SK-N-SH (cell line): ENCODE data around the gene EPS8L2. TPM values are rescaled to one million over a fixed set of nuclear protein-coding genes. Genes with fewer than 3 reads are reported as not detected.

ENCODE experiments used
- CTCF ChIA-PET: fragments of 300-600, 350-600 bp; formaldehyde crosslinking; extraction: SDS; loops from one replicate; lab custom pipeline; 2021; lab: Yijun Ruan, JAX
- POLR2A ChIA-PET: fragments of 350-600 bp; sonication (Branson Sonifier 250); formaldehyde crosslinking; extraction: SDS; loops from one replicate; lab custom pipeline; 2020; ENCODE audit warnings: antibody characterized with exemption, inconsistent platforms; lab: Yijun Ruan, JAX
- DNase-seq: peaks from one replicate; pipeline ENCODE4 v3.0.0; 2012
- H2AFZ ChIP-seq: fragments of 200-600 bp; sonication (generic); 2 replicates; pipeline ENCODE4 v1.8.1; 2016; ENCODE audit warnings: antibody characterized with exemption, mild to moderate bottlenecking, low read depth
- H3F3A ChIP-seq: fragments of 200-600 bp; sonication (generic); replicated peaks from 2 replicates; pipeline ENCODE3; 2016; ENCODE audit warnings: antibody characterized with exemption, mild to moderate bottlenecking; ENCODE audit not compliant: insufficient read depth
- H3K27ac ChIP-seq, 2 experiments: fragments of 200-500 bp in 1 of 2; fragments of 200-600 bp in 1 of 2; sonication (Bioruptor generic) in 1 of 2; sonication (generic), shearing (Covaris generic) in 1 of 2; 2 replicates each; pipeline versions ENCODE4 v1.5.1 to v1.6.1; 2014 to 2016; ENCODE audit warnings: low read depth in 2 of 2, inconsistent platforms in 1 of 2, low read length in 1 of 2, mild to moderate bottlenecking in 1 of 2, mixed read lengths in 1 of 2
- H3K27me3 ChIP-seq: fragments of 200-600 bp; sonication (generic), shearing (Covaris generic); 2 replicates; pipeline ENCODE4 v1.6.1; 2016; ENCODE audit warnings: mixed run types; ENCODE audit not compliant: insufficient read depth
- H3K36me3 ChIP-seq, 2 experiments: fragments of 200-500 bp in 1 of 2; fragments of 200-600 bp in 1 of 2; sonication (Bioruptor generic) in 1 of 2; sonication (generic) in 1 of 2; replicated peaks in 1 of 2; 2 replicates each; pipeline versions ENCODE3 to v1.5.1; 2014 to 2016; ENCODE audit warnings: low read length in 1 of 2, mild to moderate bottlenecking in 1 of 2; ENCODE audit not compliant: insufficient read depth in 2 of 2, control insufficient read depth in 1 of 2
- H3K4me1 ChIP-seq, 2 experiments: fragments of 200-500 bp in 1 of 2; fragments of 200-600 bp in 1 of 2; sonication (Bioruptor generic) in 1 of 2; sonication (generic), shearing (Covaris generic) in 1 of 2; 2 replicates each; pipeline versions ENCODE4 v1.5.1 to v1.6.1; 2014 to 2016; ENCODE audit warnings: low read depth in 1 of 2, low read length in 1 of 2, mixed run types in 1 of 2; ENCODE audit not compliant: insufficient read depth in 2 of 2, control insufficient read depth in 1 of 2
- H3K4me2 ChIP-seq: fragments of 200-600 bp; sonication (generic), shearing (Covaris generic); 2 replicates; pipeline ENCODE4 v1.6.1; 2017; ENCODE audit warnings: mixed run types
- H3K4me3 ChIP-seq, 2 experiments: fragments of 200-500 bp in 1 of 2; fragments of 200-600 bp in 1 of 2; sonication (Bioruptor generic) in 1 of 2; sonication (generic), shearing (Covaris generic) in 1 of 2; 2 replicates each; pipeline versions ENCODE4 v1.5.1 to v1.8.1; 2014 to 2016; ENCODE audit warnings: low read depth in 2 of 2, inconsistent platforms in 1 of 2, low read length in 1 of 2, mild to moderate bottlenecking in 1 of 2, mixed read lengths in 1 of 2, moderate library complexity in 1 of 2
- H3K79me2 ChIP-seq: fragments of 200-600 bp; sonication (generic); 2 replicates; pipeline ENCODE4 v1.8.1; 2017; ENCODE audit warnings: mild to moderate bottlenecking; ENCODE audit not compliant: insufficient read depth
- H3K9ac ChIP-seq: fragments of 200-600 bp; sonication (generic); 2 replicates; pipeline ENCODE4 v1.6.1; 2017; ENCODE audit warnings: mixed run types
- H3K9me2 ChIP-seq: fragments of 200-600 bp; sonication (generic); 2 replicates; pipeline ENCODE4 v1.6.1; 2017; ENCODE audit warnings: mixed run types
- H3K9me3 ChIP-seq: fragments of 200-600 bp; sonication (generic); 2 replicates; pipeline ENCODE4 v1.6.1; 2017; ENCODE audit warnings: mixed run types, mild to moderate bottlenecking, moderate library complexity
- H4K20me1 ChIP-seq: fragments of 200-600 bp; sonication (generic); 2 replicates; pipeline ENCODE4 v1.6.1; 2017; ENCODE audit warnings: mild to moderate bottlenecking, mixed run types; ENCODE audit not compliant: insufficient read depth
- ELF1 ChIP-seq: IDR thresholded peaks from 2 replicates; pipeline ENCODE4 v1.4.0; 2012
- EP300 ChIP-seq, 2 experiments: IDR thresholded peaks; 2 replicates each; pipeline versions ENCODE4 v1.4.0 to v1.6.1; 2012; ENCODE audit warnings: borderline replicate concordance in 1 of 2, low read depth in 1 of 2, low read length in 1 of 2
- EZH2phosphoT487 ChIP-seq: fragments of 200-600 bp; sonication (generic); IDR thresholded peaks from 2 replicates; pipeline ENCODE4 v1.6.1; 2017; ENCODE audit warnings: low read depth, mixed run types, mild to moderate bottlenecking, antibody characterized with exemption, moderate library complexity, borderline replicate concordance
- FOXJ3 ChIP-seq: sonication (generic); formaldehyde crosslinking; IDR thresholded peaks from 2 replicates; pipeline ENCODE4 v1.5.1; 2020; ENCODE audit warnings: mild to moderate bottlenecking, missing genetic modification reagents
- FOXM1 ChIP-seq: IDR thresholded peaks from 2 replicates; pipeline ENCODE4 v1.4.0; 2012; ENCODE audit warnings: low read depth, mild to moderate bottlenecking
- GABPA ChIP-seq: IDR thresholded peaks from 2 replicates; pipeline ENCODE4 v1.4.0; 2012; ENCODE audit warnings: low read depth, mild to moderate bottlenecking
- MXI1 ChIP-seq: IDR thresholded peaks from 2 replicates; pipeline ENCODE4 v1.6.1; 2012; ENCODE audit warnings: mild to moderate bottlenecking, low read depth, low read length, improper control_type of control experiment
- NRF1 ChIP-seq: IDR thresholded peaks from 2 replicates; pipeline ENCODE4 v1.6.1; 2012; ENCODE audit warnings: low read depth, mild to moderate bottlenecking, low read length
- RAD21 ChIP-seq: IDR thresholded peaks from 2 replicates; pipeline ENCODE4 v1.6.1; 2012; ENCODE audit warnings: mild to moderate bottlenecking, low read length
- SIN3A ChIP-seq: IDR thresholded peaks from 2 replicates; pipeline ENCODE4 v1.6.1; 2012; ENCODE audit warnings: low read depth, mild to moderate bottlenecking, low read length, moderate library complexity, borderline replicate concordance
- TAF1 ChIP-seq: IDR thresholded peaks from 2 replicates; pipeline ENCODE4 v1.6.1; 2012; ENCODE audit warnings: low read depth, mild to moderate bottlenecking, low read length, moderate library complexity, borderline replicate concordance
- TCF12 ChIP-seq: IDR thresholded peaks from 2 replicates; pipeline ENCODE4 v1.4.0; 2012
- YY1 ChIP-seq: IDR thresholded peaks from 2 replicates; pipeline ENCODE4 v1.4.0; 2012; ENCODE audit warnings: low read depth, mild to moderate bottlenecking
- WGBS: methylation state at CpG from one replicate; pipeline ENCODE4 v1.1.6; 2017; ENCODE audit warnings: low lambda C conversion rate; 5-methylcytosine and 5-hydroxymethylcytosine counted together
- polyA plus RNA-seq, 3 experiments: library from polyadenylated mRNA; depleted of rRNA; stranded (reverse); fragments of >200 nt; gene quantifications; 2 replicates each; pipeline ENCODE4 v1.2.3, GENCODE V29; 2012
- TF ChIP-seq, protein P1 (sequence below): IDR thresholded peaks from 2 replicates; pipeline ENCODE4 v1.4.0; 2012; ENCODE audit warnings: low read depth, borderline replicate concordance
- TF ChIP-seq, protein P2 (sequence below): fragments of 200-600 bp; sonication (generic); IDR thresholded peaks from 2 replicates; pipeline ENCODE4 v1.6.1; 2017; ENCODE audit warnings: antibody characterized with exemption, mild to moderate bottlenecking, moderate library complexity
- TF ChIP-seq, protein P3 (sequence below): IDR thresholded peaks from 2 replicates; pipeline ENCODE4 v1.4.0; 2012; ENCODE audit warnings: low read depth

The EPS8L2 gene
- polyA plus RNA-seq, 1 of the 3 experiments (the other 2 are of a cell fraction) = 0.74 TPM

DNA sequence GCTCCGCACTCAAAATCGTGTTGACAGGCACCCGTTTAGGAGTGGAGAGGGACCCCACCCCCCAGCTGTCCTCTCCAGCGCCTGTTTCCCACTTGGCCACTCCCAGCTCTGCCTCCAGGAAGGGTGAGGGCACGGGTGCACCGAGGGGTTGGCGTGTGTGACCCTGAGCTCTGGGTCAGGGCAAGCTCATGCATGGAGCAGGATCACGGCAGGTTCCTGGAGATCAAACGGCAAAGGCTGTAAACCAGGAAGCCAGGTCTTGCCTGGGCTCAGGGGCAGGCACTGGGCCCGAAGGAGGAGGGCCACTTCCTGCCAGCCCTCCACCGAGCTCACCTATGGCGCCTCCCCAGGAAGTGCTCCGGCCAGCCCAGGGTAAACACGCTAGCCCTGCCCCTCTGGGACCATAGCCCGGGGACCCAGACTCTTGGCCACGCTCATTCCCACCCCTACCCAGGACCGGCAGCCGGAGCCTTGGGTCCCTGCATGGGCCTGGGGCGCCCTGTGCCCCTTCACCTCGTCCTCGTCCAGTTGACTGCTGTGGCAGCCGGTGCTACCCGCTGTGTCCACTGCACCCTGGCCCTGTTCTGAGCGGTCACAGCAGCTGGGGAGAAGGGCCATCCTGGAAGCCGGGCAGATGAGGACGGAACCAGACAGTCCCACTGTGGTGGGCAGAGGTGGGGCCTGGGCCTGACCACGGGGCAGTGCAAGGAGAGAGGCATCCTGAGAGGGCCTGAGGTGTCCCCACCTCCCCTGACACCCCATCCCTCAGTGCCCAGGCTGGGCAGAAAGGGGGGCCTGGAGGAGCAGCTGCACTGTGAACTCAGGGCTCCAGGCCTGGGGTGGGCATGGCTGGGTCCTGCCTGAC is 1.0 kb upstream of the EPS8L2 start:
- CTCF ChIA-PET = interaction anchor here (0.7 to 3.9 kb wide), 4 partner anchors 9 to 23 kb away, joined by 3 to 22 read pairs (median 6); partner anchors contain the start of gene TMEM80
- Histone ChIP-seq H3K4me3 (no peak overlapping the region), H3K9ac (no peak overlapping the region), H2AFZ (no peak overlapping the region), H3K4me1 (peaks cover 0 to 2% of the 10 kb centered on the region in 2 experiments; a peak in 1 of 4 replicates), H4K20me1 (no peaks in the 10 kb centered on the region), H3K4me2 (no peak overlapping the region), H3K27me3 (no peaks in the 10 kb centered on the region), H3F3A (no peaks in the 10 kb centered on the region), H3K27ac (no peak overlapping the region), H3K9me2 (no peaks in the 10 kb centered on the region), H3K36me3 (peaks cover 0 to 3% of the 10 kb centered on the region in 2 experiments), H3K79me2 (no peaks in the 10 kb centered on the region), H3K9me3 (no peaks in the 10 kb centered on the region)
- POLR2A ChIA-PET = interaction anchor here (0.6 to 1.6 kb wide), 2 partner anchors 9 to 119 kb away, joined by 3 to 6 read pairs; partner anchors contain the start of gene TMEM80
- TF ChIP-seq, protein P1, sequence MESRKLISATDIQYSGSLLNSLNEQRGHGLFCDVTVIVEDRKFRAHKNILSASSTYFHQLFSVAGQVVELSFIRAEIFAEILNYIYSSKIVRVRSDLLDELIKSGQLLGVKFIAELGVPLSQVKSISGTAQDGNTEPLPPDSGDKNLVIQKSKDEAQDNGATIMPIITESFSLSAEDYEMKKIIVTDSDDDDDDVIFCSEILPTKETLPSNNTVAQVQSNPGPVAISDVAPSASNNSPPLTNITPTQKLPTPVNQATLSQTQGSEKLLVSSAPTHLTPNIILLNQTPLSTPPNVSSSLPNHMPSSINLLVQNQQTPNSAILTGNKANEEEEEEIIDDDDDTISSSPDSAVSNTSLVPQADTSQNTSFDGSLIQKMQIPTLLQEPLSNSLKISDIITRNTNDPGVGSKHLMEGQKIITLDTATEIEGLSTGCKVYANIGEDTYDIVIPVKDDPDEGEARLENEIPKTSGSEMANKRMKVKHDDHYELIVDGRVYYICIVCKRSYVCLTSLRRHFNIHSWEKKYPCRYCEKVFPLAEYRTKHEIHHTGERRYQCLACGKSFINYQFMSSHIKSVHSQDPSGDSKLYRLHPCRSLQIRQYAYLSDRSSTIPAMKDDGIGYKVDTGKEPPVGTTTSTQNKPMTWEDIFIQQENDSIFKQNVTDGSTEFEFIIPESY = no peak
- TF ChIP-seq SIN3A (no peak), ELF1 (no peak), FOXJ3 (CRISPR knock-in tag) (no peak), MXI1 (no peak), GABPA (no peak), NRF1 (no peak), YY1 (no peak), TCF12 (no peak)
- DNase-seq = peak; percentile 25
- WGBS = no CpG with 5 or more reads among the region's 27 CpGs

DNA sequence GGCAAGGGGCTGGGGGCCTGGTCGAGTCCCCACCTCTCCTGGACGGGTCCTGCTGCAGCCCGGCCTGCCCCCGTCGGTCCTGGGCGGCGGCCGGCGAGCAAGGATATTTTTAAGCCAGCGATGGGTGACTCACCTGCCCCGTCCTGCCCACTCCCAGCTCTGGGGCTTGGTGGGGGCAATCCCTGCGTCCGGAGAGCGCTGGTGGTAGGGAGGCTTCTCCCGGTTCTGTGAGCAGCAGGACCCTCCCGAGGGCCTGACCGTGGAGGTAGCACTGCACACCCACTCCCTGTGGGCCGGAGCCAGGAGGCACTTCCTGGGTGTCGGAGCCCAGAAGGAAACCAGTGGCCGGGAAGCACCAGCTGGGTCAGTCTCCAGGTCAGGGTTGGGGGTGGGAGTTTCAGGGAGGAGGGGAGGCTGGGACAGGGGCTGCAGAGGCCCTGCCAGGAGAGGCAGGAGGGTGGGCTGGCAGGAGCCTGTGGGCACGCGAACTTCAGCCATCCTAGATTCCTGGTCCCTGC is 467 bp downstream of the EPS8L2 start:
- H3K36me3 ChIP-seq = no peaks in the 10 kb centered on the region
- H3K4me1 ChIP-seq = peaks cover 0 to 2% of the 10 kb centered on the region in 2 experiments; a peak in 1 of 4 replicates
- POLR2A ChIA-PET = interaction anchor here (1.1 kb wide), 1 partner anchor 10 kb away, joined by 6 read pairs; the partner anchor contains the start of gene TMEM80
- no peaks in the 10 kb centered on the region for H4K20me1 ChIP-seq
- TF ChIP-seq, protein P2, sequence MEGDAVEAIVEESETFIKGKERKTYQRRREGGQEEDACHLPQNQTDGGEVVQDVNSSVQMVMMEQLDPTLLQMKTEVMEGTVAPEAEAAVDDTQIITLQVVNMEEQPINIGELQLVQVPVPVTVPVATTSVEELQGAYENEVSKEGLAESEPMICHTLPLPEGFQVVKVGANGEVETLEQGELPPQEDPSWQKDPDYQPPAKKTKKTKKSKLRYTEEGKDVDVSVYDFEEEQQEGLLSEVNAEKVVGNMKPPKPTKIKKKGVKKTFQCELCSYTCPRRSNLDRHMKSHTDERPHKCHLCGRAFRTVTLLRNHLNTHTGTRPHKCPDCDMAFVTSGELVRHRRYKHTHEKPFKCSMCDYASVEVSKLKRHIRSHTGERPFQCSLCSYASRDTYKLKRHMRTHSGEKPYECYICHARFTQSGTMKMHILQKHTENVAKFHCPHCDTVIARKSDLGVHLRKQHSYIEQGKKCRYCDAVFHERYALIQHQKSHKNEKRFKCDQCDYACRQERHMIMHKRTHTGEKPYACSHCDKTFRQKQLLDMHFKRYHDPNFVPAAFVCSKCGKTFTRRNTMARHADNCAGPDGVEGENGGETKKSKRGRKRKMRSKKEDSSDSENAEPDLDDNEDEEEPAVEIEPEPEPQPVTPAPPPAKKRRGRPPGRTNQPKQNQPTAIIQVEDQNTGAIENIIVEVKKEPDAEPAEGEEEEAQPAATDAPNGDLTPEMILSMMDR = no peak
- TF ChIP-seq ELF1 (no peak), TAF1 (no peak), FOXM1 (no peak), EP300 (IDR thresholded peaks at IDR 0.05; ENCODE audit: borderline replicate concordance in 1 of 2, low read depth in 1 of 2, low read length in 1 of 2) (no peak), SIN3A (no peak), TCF12 (no peak), EZH2phosphoT487 (no peak), FOXJ3 (CRISPR knock-in tag) (no peak), RAD21 (no peak)
- TF ChIP-seq, protein P3, sequence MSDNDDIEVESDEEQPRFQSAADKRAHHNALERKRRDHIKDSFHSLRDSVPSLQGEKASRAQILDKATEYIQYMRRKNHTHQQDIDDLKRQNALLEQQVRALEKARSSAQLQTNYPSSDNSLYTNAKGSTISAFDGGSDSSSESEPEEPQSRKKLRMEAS = no peak
- H3F3A ChIP-seq = no peaks in the 10 kb centered on the region
- H3K9me3 ChIP-seq = no peaks in the 10 kb centered on the region
- no peaks in the 10 kb centered on the region for H3K79me2 ChIP-seq
- no peak overlapping the region for H3K9ac ChIP-seq
- no peaks in the 10 kb centered on the region for H3K9me2 ChIP-seq
- WGBS = 55% methylated on average over 13 of the region's 22 CpGs
- no peak overlapping the region for H2AFZ ChIP-seq
- H3K27me3 ChIP-seq = no peaks in the 10 kb centered on the region
- CTCF ChIA-PET = interaction anchor here (0.8 to 2.7 kb wide), 7 partner anchors 10 to 44 kb away, joined by 3 to 9 read pairs (median 3); partner anchors contain the start of genes DEAF1 and TMEM80
- H3K27ac ChIP-seq = no peak overlapping the region
- H3K4me3 ChIP-seq = no peak overlapping the region
- no peak for DNase-seq
- no peak overlapping the region for H3K4me2 ChIP-seq
